Measurements from ENCODE around the gene NBEAL1. TPM values are rescaled to one million over a fixed set of nuclear protein-coding genes. Genes with fewer than 3 reads are reported as not detected.

Gene NBEAL1
- total and polyA plus RNA-seq, 9 donors = 3.0 to 20.5 (median 6.0) TPM

DNA sequence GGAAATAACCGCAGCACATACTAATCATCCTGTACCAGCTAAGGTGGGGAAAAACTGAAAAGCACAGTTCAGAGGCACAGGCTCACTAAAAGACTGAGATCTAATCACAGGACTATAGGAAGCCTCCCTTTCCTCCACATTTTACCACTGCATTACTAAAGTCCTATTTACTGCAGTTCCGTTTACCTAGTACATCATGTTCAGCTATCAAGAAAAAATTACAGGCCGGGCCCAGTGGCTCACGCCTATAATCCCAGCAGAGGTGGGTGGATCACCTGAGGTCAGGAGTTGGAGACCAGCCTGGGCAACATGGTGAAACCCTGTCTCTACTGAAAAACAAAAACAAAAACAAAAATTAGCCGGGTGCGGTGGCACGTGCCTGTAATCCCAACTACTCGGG, 11.0 kb upstream of the NBEAL1 start:
- H3K9me3 ChIP-seq (replicated peaks; ENCODE audit: control insufficient read depth, low read depth, low read length) = no peaks in the 10 kb centered on the region
- no peak for DNase-seq
- H3K36me3 ChIP-seq (ENCODE audit: control insufficient read depth, insufficient read depth, low read length) = no peaks in the 10 kb centered on the region
- H3K4me3 ChIP-seq (ENCODE audit: low read length) = no peak overlapping the region
- H3K4me1 ChIP-seq (ENCODE audit: control insufficient read depth, insufficient read depth, low read length) = no peaks in the 10 kb centered on the region
- no peak overlapping the region for H3K27ac ChIP-seq (ENCODE audit: low read length)
- 70% methylated on average over 4 of the region's 8 CpGs for WGBS (ENCODE audit: insufficient coverage)
- no peaks in the 10 kb centered on the region for H3K27me3 ChIP-seq (ENCODE audit: control insufficient read depth, insufficient read depth, low read length)

- H3K27me3 ChIP-seq (ENCODE audit: control insufficient read depth, insufficient read depth, low read length) = no peaks in the 10 kb centered on the region
- no peak for DNase-seq
- no peak overlapping the region for H3K4me3 ChIP-seq (ENCODE audit: low read length)
- no CpG with 5 or more reads among the region's 3 CpGs for WGBS (ENCODE audit: insufficient coverage)
- H3K36me3 ChIP-seq (ENCODE audit: control insufficient read depth, insufficient read depth, low read length) = no peaks in the 10 kb centered on the region
- H3K27ac ChIP-seq (ENCODE audit: low read length) = no peak overlapping the region
- no peaks in the 10 kb centered on the region for H3K9me3 ChIP-seq (replicated peaks; ENCODE audit: control insufficient read depth, low read depth, low read length)
- peaks cover 6% of the 10 kb centered on the region for H3K4me1 ChIP-seq (ENCODE audit: control insufficient read depth, insufficient read depth, low read length)
These were observed 2.0 kb downstream of the NBEAL1 start for GRCh38 chr2:203016716-203017115.

- Histone ChIP-seq H3K36me3 (ENCODE audit: control insufficient read depth, insufficient read depth, low read length) (no peaks in the 10 kb centered on the region), H3K4me1 (ENCODE audit: control insufficient read depth, insufficient read depth, low read length) (peaks cover 6% of the 10 kb centered on the region), H3K27ac (ENCODE audit: low read length) (no peak overlapping the region), H3K4me3 (ENCODE audit: low read length) (no peak overlapping the region), H3K27me3 (ENCODE audit: control insufficient read depth, insufficient read depth, low read length) (no peaks in the 10 kb centered on the region), H3K9me3 (replicated peaks; ENCODE audit: control insufficient read depth, low read depth, low read length) (no peaks in the 10 kb centered on the region)
- WGBS (ENCODE audit: insufficient coverage) = no CpG with 5 or more reads among the region's 1 CpG
- DNase-seq = peak; percentile 47
These were observed 3.5 kb downstream of the NBEAL1 start for GRCh38 chr2:203018181-203018580.

- peaks cover 2% of the 10 kb centered on the region for H3K4me1 ChIP-seq (ENCODE audit: control insufficient read depth, insufficient read depth, low read length)
- H3K4me3 ChIP-seq (ENCODE audit: low read length) = no peak overlapping the region
- H3K27ac ChIP-seq (ENCODE audit: low read length) = no peak overlapping the region
These were observed 4.5 kb downstream of the NBEAL1 start for GRCh38 chr2:203019142-203019541.

DNA sequence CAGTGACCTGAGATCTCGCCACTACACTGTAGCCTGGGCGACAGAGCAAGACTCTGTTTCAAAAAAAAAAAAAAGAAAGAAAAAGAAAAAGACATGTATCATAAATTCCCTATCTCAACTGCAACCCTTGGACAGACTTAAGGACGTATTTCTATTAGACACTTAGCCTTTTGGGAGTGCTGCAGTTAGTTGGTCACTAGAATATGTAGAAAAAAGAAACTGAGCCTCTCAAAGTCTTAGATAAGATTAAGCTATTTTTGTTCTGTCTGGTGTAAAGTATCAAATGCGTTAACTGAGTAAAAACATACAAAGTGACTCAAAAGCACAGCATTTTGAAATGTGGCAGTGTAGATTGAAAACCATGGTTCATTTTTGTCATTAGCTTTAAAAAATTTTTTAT, 7.3 kb downstream of the NBEAL1 start:
- Histone ChIP-seq H3K9me3 (replicated peaks; ENCODE audit: control insufficient read depth, low read depth, low read length) (no peaks in the 10 kb centered on the region), H3K27me3 (ENCODE audit: control insufficient read depth, insufficient read depth, low read length) (no peaks in the 10 kb centered on the region), H3K36me3 (ENCODE audit: control insufficient read depth, insufficient read depth, low read length) (no peaks in the 10 kb centered on the region), H3K27ac (ENCODE audit: low read length) (peak overlapping the region; percentile 48), H3K4me1 (ENCODE audit: control insufficient read depth, insufficient read depth, low read length) (no peaks in the 10 kb centered on the region), H3K4me3 (ENCODE audit: low read length) (no peak overlapping the region)
- WGBS (ENCODE audit: insufficient coverage) = 100% methylated on average over 1 of the region's 4 CpGs
- DNase-seq = no peak

More at GRCh38 chr2:203019142-203019541, 4.5 kb downstream of the NBEAL1 start:
- no peaks in the 10 kb centered on the region for H3K27me3 ChIP-seq (ENCODE audit: control insufficient read depth, insufficient read depth, low read length)
- DNase-seq = no peak
- no CpG with 5 or more reads among the region's 2 CpGs for WGBS (ENCODE audit: insufficient coverage)
- no peaks in the 10 kb centered on the region for H3K36me3 ChIP-seq (ENCODE audit: control insufficient read depth, insufficient read depth, low read length)
- H3K9me3 ChIP-seq (replicated peaks; ENCODE audit: control insufficient read depth, low read depth, low read length) = no peaks in the 10 kb centered on the region

GRCh38 chr2:203022751-203023150, 8.1 kb downstream of the NBEAL1 start:
- H3K4me1 ChIP-seq (ENCODE audit: control insufficient read depth, insufficient read depth, low read length) = no peaks in the 10 kb centered on the region
- no peak overlapping the region for H3K4me3 ChIP-seq (ENCODE audit: low read length)
- no peaks in the 10 kb centered on the region for H3K9me3 ChIP-seq (replicated peaks; ENCODE audit: control insufficient read depth, low read depth, low read length)
- H3K36me3 ChIP-seq (ENCODE audit: control insufficient read depth, insufficient read depth, low read length) = no peaks in the 10 kb centered on the region
- DNase-seq = peak; percentile 71
- WGBS (ENCODE audit: insufficient coverage) = no CpG with 5 or more reads among the region's 1 CpG
- peak overlapping the region; percentile 40 for H3K27ac ChIP-seq (ENCODE audit: low read length)
- no peaks in the 10 kb centered on the region for H3K27me3 ChIP-seq (ENCODE audit: control insufficient read depth, insufficient read depth, low read length)

GRCh38 chr2:203025592-203025991, 10.9 kb downstream of the NBEAL1 start:
- Histone ChIP-seq H3K27ac (ENCODE audit: low read length) (no peak overlapping the region), H3K36me3 (ENCODE audit: control insufficient read depth, insufficient read depth, low read length) (no peaks in the 10 kb centered on the region), H3K27me3 (ENCODE audit: control insufficient read depth, insufficient read depth, low read length) (no peaks in the 10 kb centered on the region), H3K4me3 (ENCODE audit: low read length) (no peak overlapping the region), H3K4me1 (ENCODE audit: control insufficient read depth, insufficient read depth, low read length) (no peaks in the 10 kb centered on the region), H3K9me3 (replicated peaks; ENCODE audit: control insufficient read depth, low read depth, low read length) (no peaks in the 10 kb centered on the region)
- DNase-seq = no peak

GRCh38 chr2:203030545-203030944, 15.9 kb downstream of the NBEAL1 start:
- DNase-seq = no peak
- Histone ChIP-seq H3K27ac (ENCODE audit: low read length) (no peak overlapping the region), H3K27me3 (ENCODE audit: control insufficient read depth, insufficient read depth, low read length) (no peaks in the 10 kb centered on the region), H3K9me3 (replicated peaks; ENCODE audit: control insufficient read depth, low read depth, low read length) (no peaks in the 10 kb centered on the region), H3K4me3 (ENCODE audit: low read length) (no peak overlapping the region), H3K36me3 (ENCODE audit: control insufficient read depth, insufficient read depth, low read length) (no peaks in the 10 kb centered on the region), H3K4me1 (ENCODE audit: control insufficient read depth, insufficient read depth, low read length) (no peaks in the 10 kb centered on the region)
- no CpG with 5 or more reads among the region's 2 CpGs for WGBS (ENCODE audit: insufficient coverage)

DNA sequence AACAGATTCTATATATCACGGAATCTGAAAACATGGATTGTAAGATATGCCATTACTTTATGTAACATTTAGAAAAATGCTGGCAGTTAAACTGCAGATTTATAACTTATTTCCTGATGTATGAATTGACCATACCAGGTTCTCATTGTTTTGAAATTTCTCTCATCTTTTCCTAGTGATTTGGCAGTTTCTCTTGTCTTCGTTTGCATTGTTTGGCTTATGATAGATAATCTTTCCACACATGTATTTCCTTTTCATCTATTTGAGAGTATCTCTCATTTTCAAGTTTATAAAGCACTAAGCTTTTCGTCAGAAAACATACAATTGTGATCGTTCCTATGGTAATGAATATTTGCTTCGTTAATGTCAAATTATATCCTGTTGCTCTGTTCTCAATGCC, 16.3 kb downstream of the NBEAL1 start:
- no peaks in the 10 kb centered on the region for H3K9me3 ChIP-seq (replicated peaks; ENCODE audit: control insufficient read depth, low read depth, low read length)
- H3K4me3 ChIP-seq (ENCODE audit: low read length) = no peak overlapping the region
- H3K36me3 ChIP-seq (ENCODE audit: control insufficient read depth, insufficient read depth, low read length) = no peaks in the 10 kb centered on the region
- no CpG with 5 or more reads among the region's 5 CpGs for WGBS (ENCODE audit: insufficient coverage)
- no peaks in the 10 kb centered on the region for H3K4me1 ChIP-seq (ENCODE audit: control insufficient read depth, insufficient read depth, low read length)
- no peak for DNase-seq
- H3K27ac ChIP-seq (ENCODE audit: low read length) = no peak overlapping the region
- no peaks in the 10 kb centered on the region for H3K27me3 ChIP-seq (ENCODE audit: control insufficient read depth, insufficient read depth, low read length)

DNA sequence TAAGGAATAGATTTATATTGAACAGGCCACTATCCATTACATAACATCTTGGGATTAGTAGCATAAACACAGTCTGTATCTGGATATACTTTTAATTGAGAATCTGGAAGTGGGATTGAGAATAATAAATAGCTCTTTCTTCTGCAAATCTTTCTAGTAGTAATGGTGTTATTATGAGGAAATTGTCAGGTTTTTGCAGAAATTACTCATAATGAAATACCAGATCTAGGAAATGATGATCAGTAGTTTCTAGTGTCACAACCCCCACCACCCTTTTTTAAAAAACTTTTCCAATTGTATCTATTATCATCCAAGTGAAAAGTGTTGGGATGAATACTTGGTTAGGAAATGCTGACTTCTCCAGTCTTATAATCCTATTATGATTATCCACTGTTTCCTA, 18.7 kb downstream of the NBEAL1 start:
- no peaks in the 10 kb centered on the region for H3K9me3 ChIP-seq (replicated peaks; ENCODE audit: control insufficient read depth, low read depth, low read length)
- H3K4me1 ChIP-seq (ENCODE audit: control insufficient read depth, insufficient read depth, low read length) = no peaks in the 10 kb centered on the region
- H3K27ac ChIP-seq (ENCODE audit: low read length) = no peak overlapping the region
- H3K36me3 ChIP-seq (ENCODE audit: control insufficient read depth, insufficient read depth, low read length) = no peaks in the 10 kb centered on the region
- no peak overlapping the region for H3K4me3 ChIP-seq (ENCODE audit: low read length)
- no peaks in the 10 kb centered on the region for H3K27me3 ChIP-seq (ENCODE audit: control insufficient read depth, insufficient read depth, low read length)
- DNase-seq = no peak

- no peaks in the 10 kb centered on the region for H3K9me3 ChIP-seq (replicated peaks; ENCODE audit: control insufficient read depth, low read depth, low read length)
- H3K4me3 ChIP-seq (ENCODE audit: low read length) = no peak overlapping the region
- WGBS (ENCODE audit: insufficient coverage) = no CpG with 5 or more reads among the region's 3 CpGs
- H3K27me3 ChIP-seq (ENCODE audit: control insufficient read depth, insufficient read depth, low read length) = no peaks in the 10 kb centered on the region
- DNase-seq = no peak
- no peaks in the 10 kb centered on the region for H3K4me1 ChIP-seq (ENCODE audit: control insufficient read depth, insufficient read depth, low read length)
- H3K27ac ChIP-seq (ENCODE audit: low read length) = no peak overlapping the region
- no peaks in the 10 kb centered on the region for H3K36me3 ChIP-seq (ENCODE audit: control insufficient read depth, insufficient read depth, low read length)
These were observed 21.3 kb downstream of the NBEAL1 start for GRCh38 chr2:203035879-203036470.
